WTC11 (cell line): ENCODE data around the gene SLC10A6. TPM values are rescaled to one million over a fixed set of nuclear protein-coding genes. Genes with fewer than 3 reads are reported as not detected.

ENCODE experiments used
- ATAC-seq: fragments of 200-7000 bp; cut with Tn5 transposase; 2 replicates; pipeline ENCODE4 v1.10.0; 2021; ENCODE audit warnings: mild to moderate bottlenecking, moderate library complexity
- CTCF ChIA-PET: fragments of 300-600 bp; sonication (Branson Sonifier 250); formaldehyde crosslinking; loops from one replicate; lab custom pipeline; 2021; ENCODE audit warnings: antibody characterized with exemption; lab: Charles Lee
- POLR2A ChIA-PET: fragments of 350-600 bp; sonication (Branson Sonifier 250); formaldehyde crosslinking; loops from one replicate; lab custom pipeline; 2021; ENCODE audit warnings: antibody characterized with exemption; lab: Charles Lee
- DNase-seq: peaks from one replicate; pipeline ENCODE4 v3.0.0; 2021; ENCODE audit warnings: low spot score
- H3K27ac Mint-ChIP-seq: 2 replicates; pipeline ENCODE4 v1.8.0; 2021; ENCODE audit warnings: mixed read lengths
- H3K27me3 Mint-ChIP-seq: 2 replicates; pipeline ENCODE4 v1.8.0; 2021; ENCODE audit warnings: low read depth, mild to moderate bottlenecking, moderate library complexity, mixed read lengths
- H3K36me3 Mint-ChIP-seq: 2 replicates; pipeline ENCODE4 v1.8.0; 2021; ENCODE audit warnings: mixed read lengths
- H3K4me1 Mint-ChIP-seq: 2 replicates; pipeline ENCODE4 v1.8.0; 2022; ENCODE audit warnings: mixed read lengths
- H3K4me3 Mint-ChIP-seq: 2 replicates; pipeline ENCODE4 v1.8.0; 2021; ENCODE audit warnings: mild to moderate bottlenecking, moderate library complexity, mixed read lengths
- H3K9me3 Mint-ChIP-seq: 2 replicates; pipeline ENCODE4 v1.8.0; 2021; ENCODE audit warnings: mixed read lengths
- AR ChIP-seq: fragments of 250-450 bp; sonication (Bioruptor Pico); IDR thresholded peaks from 2 replicates; pipeline ENCODE4 v1.9.0; 2021; ENCODE audit warnings: mild to moderate bottlenecking
- CBFB ChIP-seq: sonication (generic); formaldehyde crosslinking; IDR thresholded peaks from 2 replicates; pipeline ENCODE4 v1.8.1; 2022; ENCODE audit warnings: mild to moderate bottlenecking, low read depth, missing genetic modification reagents
- E2F5 ChIP-seq: sonication (generic); formaldehyde crosslinking; IDR thresholded peaks from 2 replicates; pipeline ENCODE4 v1.8.1; 2022; ENCODE audit warnings: mild to moderate bottlenecking, moderate library complexity, missing genetic modification reagents
- FOXP4 ChIP-seq: sonication (generic); formaldehyde crosslinking; IDR thresholded peaks from 2 replicates; pipeline ENCODE4 v1.8.0; 2022; ENCODE audit warnings: mild to moderate bottlenecking, missing genetic modification reagents
- GRHL2 ChIP-seq: fragments of 250-450 bp; sonication (Bioruptor Pico); IDR thresholded peaks from 2 replicates; pipeline ENCODE4 v1.8.0; 2022; ENCODE audit warnings: mild to moderate bottlenecking, moderate library complexity; ENCODE audit not compliant: insufficient replicate concordance, severe bottlenecking
- JUN ChIP-seq: sonication (generic); formaldehyde crosslinking; IDR thresholded peaks from 2 replicates; pipeline ENCODE4 v1.8.0; 2023; ENCODE audit warnings: mild to moderate bottlenecking, missing genetic modification reagents
- NFE2L1 ChIP-seq: sonication (generic); formaldehyde crosslinking; IDR thresholded peaks from 2 replicates; pipeline ENCODE4 v1.8.1; 2023; ENCODE audit warnings: missing genetic modification reagents
- STAT6 ChIP-seq: sonication (generic); formaldehyde crosslinking; conservative IDR thresholded peaks from 2 replicates; pipeline ENCODE4 v1.8.1; 2023; ENCODE audit warnings: mild to moderate bottlenecking, low read depth, missing genetic modification reagents, moderate library complexity
- ZBTB21 ChIP-seq: sonication (generic); formaldehyde crosslinking; IDR thresholded peaks from 2 replicates; pipeline ENCODE4 v1.8.1; 2023; ENCODE audit warnings: mild to moderate bottlenecking, missing genetic modification reagents, borderline replicate concordance
- ZBTB43 ChIP-seq: sonication (generic); formaldehyde crosslinking; IDR thresholded peaks from 2 replicates; pipeline ENCODE4 v1.8.1; 2023; ENCODE audit warnings: mild to moderate bottlenecking, missing genetic modification reagents
- ZNF232 ChIP-seq: sonication (generic); formaldehyde crosslinking; IDR thresholded peaks from 2 replicates; pipeline ENCODE4 v1.8.0; 2022; ENCODE audit warnings: mild to moderate bottlenecking, missing genetic modification reagents
- ZNF423 ChIP-seq: fragments of 250-450 bp; sonication (Bioruptor Pico); IDR thresholded peaks from 2 replicates; pipeline ENCODE4 v2.1.2; 2022; ENCODE audit warnings: mild to moderate bottlenecking, moderate library complexity
- ZSCAN18 ChIP-seq: fragments of 250-450 bp; sonication (Bioruptor Pico); IDR thresholded peaks from 2 replicates; pipeline ENCODE4 v2.1.2; 2022; ENCODE audit warnings: mild to moderate bottlenecking, moderate library complexity
- total RNA-seq: library from RNA; stranded (reverse); gene quantifications from 3 replicates; pipeline ENCODE4 v1.2.3, GENCODE V29; 2021

The SLC10A6 gene
- total RNA-seq, 1 experiment from 2014 or later: not detected

GRCh38 chr4:86818841-86819240, 30.3 kb downstream of the SLC10A6 start (continued):
- no peak for TF ChIP-seq ZBTB43

GRCh38 chr4:86818211-86818610, 31.0 kb downstream of the SLC10A6 start:
- H3K4me3 Mint-ChIP-seq: no peak overlapping the region
- no peaks in the 10 kb centered on the region for H3K4me1 Mint-ChIP-seq
- DNase-seq: no peak
- POLR2A ChIA-PET: no interaction called here
- peaks cover 27% of the 10 kb centered on the region for H3K36me3 Mint-ChIP-seq
- ATAC-seq: no peak
- H3K27me3 Mint-ChIP-seq: no peaks in the 10 kb centered on the region
- H3K27ac Mint-ChIP-seq: no peak overlapping the region
- peaks cover 9% of the 10 kb centered on the region for H3K9me3 Mint-ChIP-seq
- CTCF ChIA-PET: interaction anchor here (0.6 to 3.7 kb wide), 7 partner anchors 14 to 319 kb away, joined by 3 to 14 read pairs (median 4); no protein-coding TSS in a partner anchor
- TF ChIP-seq CBFB (CRISPR knock-in tag) (no peak), NFE2L1 (no peak), GRHL2 (CRISPR knock-in tag) (no peak), ZNF232 (no peak), ZBTB21 (CRISPR knock-in tag) (no peak), STAT6 (CRISPR knock-in tag) (no peak), JUN (no peak), ZNF423 (CRISPR knock-in tag) (no peak), E2F5 (no peak), ZSCAN18 (CRISPR knock-in tag) (no peak), AR (CRISPR knock-in tag) (no peak), FOXP4 (CRISPR knock-in tag) (no peak)
